ENCODE data around the gene PDCD7.

PDCD7 gene

DNA sequence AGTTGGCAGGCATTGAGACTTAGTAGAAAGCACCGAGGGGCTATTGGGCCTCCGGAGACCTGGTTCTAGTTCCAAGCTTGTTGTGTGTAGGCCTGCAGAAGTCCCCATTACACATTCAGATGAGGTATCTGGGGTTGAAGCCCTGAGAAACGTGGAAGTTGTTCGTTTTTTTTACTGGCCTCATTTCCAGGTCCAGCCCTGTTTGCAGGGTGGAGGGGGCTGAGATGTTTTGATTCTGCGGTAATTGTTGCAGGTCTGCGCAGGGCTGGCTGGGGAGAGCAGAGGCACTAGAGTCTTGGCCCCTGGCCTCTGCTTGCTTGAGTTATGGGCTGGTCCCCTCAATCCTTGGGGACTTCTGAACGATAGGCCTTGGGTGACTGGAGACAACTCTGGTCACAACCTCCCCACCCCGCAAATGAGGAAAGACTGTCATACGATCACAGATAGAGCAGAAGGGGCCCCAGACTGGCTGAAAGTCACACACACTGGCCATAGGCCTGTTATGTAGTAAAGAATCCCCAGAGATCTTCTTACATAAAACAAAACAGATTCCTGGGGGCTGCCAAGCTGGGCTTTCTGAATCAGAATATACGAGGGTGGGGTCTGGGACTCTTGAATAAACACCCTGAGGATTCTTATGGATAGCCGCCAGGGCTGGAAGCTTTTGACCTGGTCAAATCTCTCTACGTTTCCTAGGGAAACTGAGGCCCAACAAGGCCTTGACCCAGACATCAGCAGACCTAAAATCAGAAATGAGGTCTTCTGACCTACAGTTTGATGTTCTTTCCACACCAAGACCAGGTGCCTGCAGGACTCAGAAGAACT is 41.5 kb downstream of the PDCD7 start:
- Histone ChIP-seq H3K4me1 (ENCODE audit: control insufficient read depth in 1 of 2, insufficient read depth in 1 of 2, low read depth in 1 of 2, low read length in 1 of 2) (no peaks in the 10 kb centered on the region), H3K9me3 (no peaks in the 10 kb centered on the region), H3K4me3 (ENCODE audit: low read depth in 1 of 2, low read length in 1 of 2) (no peak overlapping the region), H3K36me3 (no peaks in the 10 kb centered on the region), H3K27me3 (peaks cover 1% of the 10 kb centered on the region), H3K27ac (no peak overlapping the region)
- TF ChIP-seq, protein P1, sequence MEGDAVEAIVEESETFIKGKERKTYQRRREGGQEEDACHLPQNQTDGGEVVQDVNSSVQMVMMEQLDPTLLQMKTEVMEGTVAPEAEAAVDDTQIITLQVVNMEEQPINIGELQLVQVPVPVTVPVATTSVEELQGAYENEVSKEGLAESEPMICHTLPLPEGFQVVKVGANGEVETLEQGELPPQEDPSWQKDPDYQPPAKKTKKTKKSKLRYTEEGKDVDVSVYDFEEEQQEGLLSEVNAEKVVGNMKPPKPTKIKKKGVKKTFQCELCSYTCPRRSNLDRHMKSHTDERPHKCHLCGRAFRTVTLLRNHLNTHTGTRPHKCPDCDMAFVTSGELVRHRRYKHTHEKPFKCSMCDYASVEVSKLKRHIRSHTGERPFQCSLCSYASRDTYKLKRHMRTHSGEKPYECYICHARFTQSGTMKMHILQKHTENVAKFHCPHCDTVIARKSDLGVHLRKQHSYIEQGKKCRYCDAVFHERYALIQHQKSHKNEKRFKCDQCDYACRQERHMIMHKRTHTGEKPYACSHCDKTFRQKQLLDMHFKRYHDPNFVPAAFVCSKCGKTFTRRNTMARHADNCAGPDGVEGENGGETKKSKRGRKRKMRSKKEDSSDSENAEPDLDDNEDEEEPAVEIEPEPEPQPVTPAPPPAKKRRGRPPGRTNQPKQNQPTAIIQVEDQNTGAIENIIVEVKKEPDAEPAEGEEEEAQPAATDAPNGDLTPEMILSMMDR (IDR thresholded peaks at IDR 0.05), result no peak

DNA sequence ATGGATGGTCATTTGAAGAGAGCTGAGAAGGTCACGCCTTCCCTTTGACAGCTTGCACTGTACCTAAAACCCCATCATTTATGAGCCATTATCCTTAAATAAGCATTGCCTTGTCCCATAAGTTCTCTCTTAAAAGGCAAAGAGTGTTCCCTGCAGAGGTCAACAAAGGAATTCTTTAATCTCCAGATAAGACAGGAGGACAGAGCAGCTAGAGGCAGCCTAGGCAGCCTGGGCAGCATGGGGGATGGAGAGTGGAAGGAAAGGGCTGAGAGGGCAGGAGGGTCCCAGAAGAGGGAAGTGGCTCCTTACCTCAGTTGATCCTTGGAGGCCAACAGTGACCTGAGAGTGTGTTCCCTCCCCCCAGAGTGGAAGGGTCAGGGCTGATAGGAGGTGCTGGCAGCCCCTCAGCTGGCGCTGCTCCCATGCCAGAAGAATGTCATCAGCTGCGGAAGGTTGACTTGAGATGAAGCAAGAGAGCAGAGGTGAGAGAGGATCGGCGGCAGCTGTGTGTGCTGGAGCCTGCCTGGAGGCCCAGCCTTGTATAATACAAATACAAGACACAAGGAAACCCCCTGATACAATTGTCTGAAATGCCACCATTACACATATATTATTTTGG is 44.3 kb downstream of the PDCD7 start:
- no peak overlapping the region for H3K27ac ChIP-seq
- peaks cover 15% of the 10 kb centered on the region for H3K27me3 ChIP-seq
- no peaks in the 10 kb centered on the region for H3K9me3 ChIP-seq
- no peaks in the 10 kb centered on the region for H3K36me3 ChIP-seq
- H3K4me3 ChIP-seq (ENCODE audit: low read depth in 1 of 2, low read length in 1 of 2), result no peak overlapping the region
- no peaks in the 10 kb centered on the region for H3K4me1 ChIP-seq (ENCODE audit: control insufficient read depth in 1 of 2, insufficient read depth in 1 of 2, low read depth in 1 of 2, low read length in 1 of 2)
- TF ChIP-seq, protein P1 (IDR thresholded peaks at IDR 0.05), result no peak

GRCh38 chr15:65088643-65089021 is 45.0 kb downstream of the PDCD7 start:
- H3K4me3 ChIP-seq (ENCODE audit: low read depth in 1 of 2, low read length in 1 of 2), result no peak overlapping the region
- H3K9me3 ChIP-seq, result no peaks in the 10 kb centered on the region
- TF ChIP-seq, protein P1 (IDR thresholded peaks at IDR 0.05), result no peak
- no peak overlapping the region for H3K27ac ChIP-seq
- H3K27me3 ChIP-seq, result peaks cover 22% of the 10 kb centered on the region
- H3K36me3 ChIP-seq, result no peaks in the 10 kb centered on the region
- no peaks in the 10 kb centered on the region for H3K4me1 ChIP-seq (ENCODE audit: control insufficient read depth in 1 of 2, insufficient read depth in 1 of 2, low read depth in 1 of 2, low read length in 1 of 2)

- no peak overlapping the region for H3K4me3 ChIP-seq (ENCODE audit: low read depth in 1 of 2, low read length in 1 of 2)
- no peaks in the 10 kb centered on the region for H3K36me3 ChIP-seq
- peaks cover 28% of the 10 kb centered on the region for H3K27me3 ChIP-seq
- TF ChIP-seq, protein P1 (IDR thresholded peaks at IDR 0.05), result no peak
- no peaks in the 10 kb centered on the region for H3K9me3 ChIP-seq
- no peaks in the 10 kb centered on the region for H3K4me1 ChIP-seq (ENCODE audit: control insufficient read depth in 1 of 2, insufficient read depth in 1 of 2, low read depth in 1 of 2, low read length in 1 of 2)
- no peak overlapping the region for H3K27ac ChIP-seq
Measured at GRCh38 chr15:65087873-65088642, 45.5 kb downstream of the PDCD7 start.

GRCh38 chr15:65087411-65087810 is 46.2 kb downstream of the PDCD7 start:
- Histone ChIP-seq H3K27ac (no peak overlapping the region), H3K36me3 (no peaks in the 10 kb centered on the region), H3K4me3 (ENCODE audit: low read depth in 1 of 2, low read length in 1 of 2) (no peak overlapping the region), H3K27me3 (peaks cover 34% of the 10 kb centered on the region), H3K4me1 (ENCODE audit: control insufficient read depth in 1 of 2, insufficient read depth in 1 of 2, low read depth in 1 of 2, low read length in 1 of 2) (no peaks in the 10 kb centered on the region), H3K9me3 (no peaks in the 10 kb centered on the region)
- TF ChIP-seq, protein P1 (IDR thresholded peaks at IDR 0.05), result no peak

Measured in neutrophil (primary cell).